ENCODE data around the gene LMX1A.

Gene LMX1A

DNA sequence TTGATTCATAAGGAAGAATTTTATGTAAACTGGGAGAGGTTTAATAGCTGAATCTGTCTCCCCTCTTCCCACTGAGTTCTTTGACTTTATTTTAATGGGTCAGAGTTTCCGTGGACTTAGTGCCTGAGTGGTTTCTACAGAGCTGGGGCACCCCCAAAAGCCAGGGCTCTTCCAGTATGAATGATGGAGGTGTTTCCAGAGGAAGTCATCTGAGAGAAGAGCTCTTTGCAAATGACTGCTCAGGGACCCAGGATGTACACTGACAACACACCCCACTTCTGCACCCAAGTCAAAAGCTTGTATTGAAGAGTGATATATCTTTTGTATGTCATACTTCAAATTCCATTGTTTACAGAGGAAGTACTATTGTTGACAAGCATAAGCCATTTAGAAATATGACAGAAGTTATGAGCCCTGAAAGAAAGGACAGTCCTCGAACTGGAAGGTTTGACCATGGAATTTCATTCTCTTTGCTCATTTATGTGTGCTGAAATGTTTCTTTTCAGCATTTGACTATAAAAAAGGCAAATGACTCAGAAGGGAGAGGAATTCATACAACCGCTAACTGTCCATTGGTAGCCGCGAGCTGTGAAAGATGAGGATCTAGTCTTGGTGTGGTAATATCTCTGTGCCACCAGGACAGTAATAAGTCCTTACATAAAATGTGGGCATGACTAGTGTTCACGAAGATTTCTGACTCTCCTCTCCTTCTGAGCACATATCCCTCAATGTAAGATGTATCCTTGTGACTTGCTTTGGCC is 25.4 kb upstream of the LMX1A start:
- DNase-seq (no peak), ATAC-seq (replicated peaks) (peak; percentile 34 to 57)
- Mint-ChIP-seq H3K27me3 (peaks cover 59 to 74% of the 10 kb centered on the region in 2 donors), H3K9me3 (no peaks in the 10 kb centered on the region), H3K27ac (no peak overlapping the region), H3K4me3 (no peak overlapping the region), H3K4me1 (peaks cover 2% of the 10 kb centered on the region in 2 donors), H3K36me3 (no peaks in the 10 kb centered on the region)

DNA sequence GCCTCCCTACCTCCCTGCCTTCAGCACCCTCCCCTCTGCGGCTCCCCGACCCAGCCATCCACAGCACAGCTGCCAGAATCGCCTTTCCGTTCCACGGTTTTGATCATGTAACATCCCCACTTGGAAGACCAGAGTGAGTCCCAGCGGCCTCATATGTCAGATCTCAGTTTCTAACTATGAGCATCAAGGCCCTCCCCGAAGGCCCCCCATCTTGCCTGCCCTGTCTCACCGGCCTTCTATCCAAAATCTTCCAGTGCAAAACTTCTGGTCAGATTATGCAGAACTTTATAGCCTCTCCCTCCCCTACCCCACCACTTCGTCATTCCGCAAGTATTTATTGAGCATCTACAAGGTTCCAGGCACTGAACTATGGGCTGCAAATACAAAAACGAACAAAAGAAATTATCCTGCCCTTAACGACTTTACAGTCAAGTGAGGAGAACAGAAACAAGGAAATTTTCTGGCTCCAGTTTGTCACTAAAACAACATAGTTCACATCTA is 20.3 kb upstream of the LMX1A start:
- DNase-seq, result no peak
- Mint-ChIP-seq H3K9me3 (no peaks in the 10 kb centered on the region), H3K27me3 (peaks cover 61 to 65% of the 10 kb centered on the region in 2 donors), H3K27ac (peak overlapping the region; percentile 32), H3K4me3 (peak overlapping the region; percentile 68 to 71), H3K4me1 (peaks cover 10 to 15% of the 10 kb centered on the region in 2 donors), H3K36me3 (no peaks in the 10 kb centered on the region)
- ATAC-seq (replicated peaks), result no peak

- Mint-ChIP-seq H3K4me1 (peaks cover 10 to 18% of the 10 kb centered on the region in 2 donors), H3K9me3 (no peaks in the 10 kb centered on the region), H3K36me3 (no peaks in the 10 kb centered on the region), H3K4me3 (peak overlapping the region; percentile 68 to 71), H3K27ac (no peak overlapping the region), H3K27me3 (peaks cover 56 to 60% of the 10 kb centered on the region in 2 donors)
- ATAC-seq (replicated peaks) (peak; percentile 58 to 67), DNase-seq (no peak)
Observed at GRCh38 chr1:165376041-165376810, 19.7 kb upstream of the LMX1A start.

DNA sequence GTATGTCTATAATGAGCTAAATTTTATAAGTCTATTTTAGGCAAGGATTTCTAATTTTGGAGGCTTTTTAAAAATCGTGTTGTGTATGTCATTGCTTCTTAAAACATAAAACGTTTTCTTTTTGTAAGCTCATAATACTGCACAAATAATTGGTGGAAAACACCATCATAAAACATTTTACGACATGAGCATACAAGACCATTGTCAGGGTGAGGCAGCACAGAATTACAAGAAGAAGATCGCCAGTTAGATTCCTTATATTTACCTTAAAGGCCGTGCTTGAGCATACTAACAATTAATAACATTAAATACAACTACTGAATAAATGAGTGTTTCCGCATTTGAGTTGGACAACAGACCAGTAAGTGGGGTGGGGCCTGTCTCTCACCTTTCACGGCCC is 19.1 kb upstream of the LMX1A start:
- ATAC-seq (replicated peaks), result no peak
- DNase-seq, result no peak
- no peak overlapping the region for H3K27ac Mint-ChIP-seq
- peaks cover 59 to 60% of the 10 kb centered on the region in 2 donors for H3K27me3 Mint-ChIP-seq
- no peak overlapping the region for H3K4me3 Mint-ChIP-seq
- peaks cover 10 to 18% of the 10 kb centered on the region in 2 donors for H3K4me1 Mint-ChIP-seq
- H3K9me3 Mint-ChIP-seq, result no peaks in the 10 kb centered on the region
- H3K36me3 Mint-ChIP-seq, result no peaks in the 10 kb centered on the region

- H3K36me3 Mint-ChIP-seq, result no peaks in the 10 kb centered on the region
Observed at GRCh38 chr1:165371588-165372225, 15.2 kb upstream of the LMX1A start.

DNA sequence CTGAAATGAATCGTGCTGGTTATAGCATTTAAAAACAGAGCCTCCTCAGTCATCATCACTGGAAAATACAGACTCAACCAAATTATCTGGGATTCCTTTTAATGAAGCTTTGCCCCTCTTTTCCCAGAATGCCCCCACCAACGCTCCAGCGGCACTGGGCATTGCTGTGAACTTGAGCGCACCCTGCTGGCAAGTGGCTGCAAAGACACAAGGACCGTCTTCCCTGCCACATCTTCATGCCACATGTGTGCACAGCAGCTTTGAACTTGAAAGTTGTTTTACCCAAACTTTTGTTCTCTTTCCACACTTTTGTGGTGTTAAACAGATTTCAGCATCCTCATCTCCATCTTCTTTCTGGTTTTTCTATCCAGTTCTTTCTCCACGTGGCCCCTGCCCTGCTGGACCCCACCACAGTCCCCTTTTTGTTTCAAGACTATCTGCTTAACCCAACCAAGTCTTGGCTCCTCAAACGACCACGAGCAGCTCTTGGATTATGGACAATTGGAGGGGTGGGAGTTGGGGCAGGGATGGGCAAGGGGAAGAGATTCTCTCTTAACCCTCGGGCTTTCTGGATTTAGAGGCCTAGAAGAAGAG is 12.8 kb upstream of the LMX1A start:
- ATAC-seq (replicated peaks), result peak in 1 of 2 donors; percentile 55
- Mint-ChIP-seq H3K36me3 (no peaks in the 10 kb centered on the region), H3K4me3 (no peak overlapping the region), H3K27ac (no peak overlapping the region), H3K9me3 (no peaks in the 10 kb centered on the region), H3K27me3 (peaks cover 66 to 68% of the 10 kb centered on the region in 2 donors), H3K4me1 (peaks cover 2 to 8% of the 10 kb centered on the region in 2 donors)
- DNase-seq, result no peak

More at GRCh38 chr1:165371588-165372225, 15.2 kb upstream of the LMX1A start:
- H3K27ac Mint-ChIP-seq, result no peak overlapping the region
- ATAC-seq (replicated peaks) (no peak), DNase-seq (no peak)
- H3K4me3 Mint-ChIP-seq, result no peak overlapping the region
- H3K4me1 Mint-ChIP-seq, result peaks cover 8 to 18% of the 10 kb centered on the region in 2 donors
- no peaks in the 10 kb centered on the region for H3K9me3 Mint-ChIP-seq
- peaks cover 70 to 72% of the 10 kb centered on the region in 2 donors for H3K27me3 Mint-ChIP-seq

DNA sequence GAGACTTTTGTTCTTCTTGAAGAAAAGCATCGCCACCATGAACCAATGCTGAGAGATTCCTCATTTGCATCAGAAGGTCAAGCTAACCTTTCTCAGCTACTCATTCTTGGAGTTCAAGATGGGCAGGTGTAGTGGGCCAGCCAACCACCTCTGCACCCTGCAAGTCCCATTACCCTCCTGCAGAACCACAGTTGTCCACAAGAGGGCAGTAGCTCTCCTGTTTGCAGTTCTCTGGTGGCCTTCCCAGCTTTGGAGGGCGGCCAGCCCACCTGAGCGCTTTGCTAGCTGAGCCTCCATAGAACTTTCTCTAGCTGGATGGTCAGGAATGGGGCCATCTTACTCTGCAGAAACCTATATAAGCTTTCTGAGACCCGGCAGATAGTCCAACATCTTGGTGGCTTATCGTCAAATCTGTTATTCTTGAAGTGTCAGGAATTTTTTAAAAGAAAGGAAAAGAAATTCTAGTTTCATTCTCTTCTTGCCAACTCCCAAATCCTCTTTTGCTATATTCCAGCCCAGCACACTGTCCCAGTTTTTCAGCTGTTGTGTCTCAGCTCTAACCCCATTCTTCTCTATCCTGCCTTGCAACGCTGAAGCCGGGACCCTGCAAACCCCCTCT is 11.0 kb upstream of the LMX1A start:
- ATAC-seq (replicated peaks), result peak; percentile 78 to 81
- DNase-seq, result peak; percentile 44
- H3K4me3 Mint-ChIP-seq, result no peak overlapping the region
- no peaks in the 10 kb centered on the region for H3K36me3 Mint-ChIP-seq
- H3K27me3 Mint-ChIP-seq, result peaks cover 61 to 64% of the 10 kb centered on the region in 2 donors
- peaks cover 2 to 8% of the 10 kb centered on the region in 2 donors for H3K4me1 Mint-ChIP-seq
- no peak overlapping the region for H3K27ac Mint-ChIP-seq
- H3K9me3 Mint-ChIP-seq, result no peaks in the 10 kb centered on the region

GRCh38 chr1:165365341-165365740 is 8.8 kb upstream of the LMX1A start:
- no peak overlapping the region for H3K27ac Mint-ChIP-seq
- peaks cover 59 to 63% of the 10 kb centered on the region in 2 donors for H3K27me3 Mint-ChIP-seq
- H3K36me3 Mint-ChIP-seq, result no peaks in the 10 kb centered on the region
- peaks cover 2 to 4% of the 10 kb centered on the region in 2 donors for H3K4me1 Mint-ChIP-seq
- no peaks in the 10 kb centered on the region for H3K9me3 Mint-ChIP-seq
- DNase-seq (no peak), ATAC-seq (replicated peaks) (no peak)
- no peak overlapping the region for H3K4me3 Mint-ChIP-seq

GRCh38 chr1:165364568-165365133 is 8.1 kb upstream of the LMX1A start:
- ATAC-seq (replicated peaks), result no peak

GRCh38 chr1:165356876-165357275 is 361 bp upstream of the LMX1A start:
- DNase-seq, result no peak
- peak overlapping the region; percentile 25 for H3K27ac Mint-ChIP-seq
- H3K4me3 Mint-ChIP-seq, result no peak overlapping the region
- ATAC-seq (replicated peaks), result no peak
- H3K4me1 Mint-ChIP-seq, result peaks cover 11 to 23% of the 10 kb centered on the region in 2 donors
- no peaks in the 10 kb centered on the region for H3K36me3 Mint-ChIP-seq
- H3K9me3 Mint-ChIP-seq, result no peaks in the 10 kb centered on the region
- peaks cover 75 to 84% of the 10 kb centered on the region in 2 donors for H3K27me3 Mint-ChIP-seq

More at GRCh38 chr1:165364568-165365133, 8.1 kb upstream of the LMX1A start:
- peaks cover 2 to 4% of the 10 kb centered on the region in 2 donors for H3K4me1 Mint-ChIP-seq
- peaks cover 62% of the 10 kb centered on the region in 2 donors for H3K27me3 Mint-ChIP-seq
- H3K27ac Mint-ChIP-seq, result no peak overlapping the region
- no peaks in the 10 kb centered on the region for H3K36me3 Mint-ChIP-seq
- DNase-seq, result no peak
- no peak overlapping the region for H3K4me3 Mint-ChIP-seq
- no peaks in the 10 kb centered on the region for H3K9me3 Mint-ChIP-seq

- Mint-ChIP-seq H3K4me3 (peak overlapping the region; percentile 54 to 74), H3K36me3 (no peaks in the 10 kb centered on the region), H3K27me3 (peaks cover 71 to 93% of the 10 kb centered on the region in 2 donors), H3K27ac (peak overlapping the region; percentile 91), H3K4me1 (peaks cover 12 to 25% of the 10 kb centered on the region in 2 donors), H3K9me3 (no peaks in the 10 kb centered on the region)
- no peak for ATAC-seq (replicated peaks)
- no peak for DNase-seq
Observed at GRCh38 chr1:165355139-165355976, 1.2 kb downstream of the LMX1A start.

DNA sequence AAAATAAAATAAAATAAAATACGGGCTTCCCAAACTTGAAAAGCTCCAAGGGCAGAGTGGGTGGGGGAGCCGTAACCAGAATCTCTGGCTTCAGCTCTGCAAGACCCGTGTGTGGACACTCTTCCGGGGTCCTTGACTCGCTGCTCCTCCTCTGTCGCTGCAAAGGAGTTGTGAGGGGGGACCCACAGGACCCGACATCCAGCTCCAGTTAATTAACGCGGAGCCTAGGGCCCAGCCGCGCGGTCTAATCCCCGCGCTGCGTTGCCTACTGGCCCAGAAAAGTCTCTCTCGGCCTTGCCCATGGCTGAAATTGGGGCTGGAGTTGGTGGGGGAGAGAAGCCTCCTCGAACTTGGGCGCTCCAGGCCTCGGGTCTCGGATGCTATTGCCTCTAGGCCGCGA is 1.8 kb downstream of the LMX1A start:
- Mint-ChIP-seq H3K36me3 (no peaks in the 10 kb centered on the region), H3K4me3 (no peak overlapping the region), H3K27me3 (peaks cover 64 to 87% of the 10 kb centered on the region in 2 donors), H3K27ac (peak overlapping the region; percentile 91), H3K4me1 (peaks cover 12 to 25% of the 10 kb centered on the region in 2 donors), H3K9me3 (no peaks in the 10 kb centered on the region)
- ATAC-seq (replicated peaks) (no peak), DNase-seq (no peak)
